GM12878 (cell line): Measurements from ENCODE around the gene PPOX. TPM values are rescaled to one million over a fixed set of nuclear protein-coding genes. Genes with fewer than 3 reads are reported as not detected.

ENCODE experiments used
- CBX5 ChIP-seq: sonication (generic); IDR thresholded peaks from 2 replicates; pipeline ENCODE4 v1.6.1; 2016; ENCODE audit warnings: low read depth, moderate library complexity, mild to moderate bottlenecking, inconsistent platforms
- FOXK2 ChIP-seq: fragments of 450-650 bp; IDR thresholded peaks from 2 replicates; pipeline ENCODE4 v1.6.1; 2017; ENCODE audit warnings: mild to moderate bottlenecking, moderate library complexity
- GABPA ChIP-seq: IDR thresholded peaks from 2 replicates; pipeline ENCODE4 v1.6.1; 2014; ENCODE audit warnings: antibody characterized with exemption, low read depth, mild to moderate bottlenecking, inconsistent platforms
- NR2C2 ChIP-seq: IDR thresholded peaks from 2 replicates; pipeline ENCODE4 v1.6.1; 2011; ENCODE audit warnings: borderline replicate concordance, low read depth; ENCODE audit not compliant: control insufficient read depth, insufficient read length
- PAX8 ChIP-seq: fragments of 450-650 bp; IDR thresholded peaks from 2 replicates; pipeline ENCODE4 v1.6.1; 2017; ENCODE audit warnings: mild to moderate bottlenecking, moderate library complexity
- PML ChIP-seq: IDR thresholded peaks from 2 replicates; pipeline ENCODE4 v1.6.1; 2012; ENCODE audit warnings: low read length, inconsistent platforms
- SIX5 ChIP-seq: IDR thresholded peaks from 2 replicates; pipeline ENCODE4 v1.6.1; 2011; ENCODE audit warnings: mild to moderate bottlenecking, low read depth, low read length, moderate library complexity; ENCODE audit not compliant: severe bottlenecking
- ZBTB4 ChIP-seq: fragments of 450-650 bp; formaldehyde crosslinking; IDR thresholded peaks from 2 replicates; pipeline ENCODE4 v1.4.0; 2022; ENCODE audit warnings: mild to moderate bottlenecking, moderate library complexity
- polyA plus RNA-seq, 11 experiments: library from polyadenylated mRNA; depleted of rRNA in 4 of 11; unstranded in 6 of 11; stranded (reverse) in 5 of 11; fragments of >200 nt; fragmentation: Nextera tagmentation in 4 of 11; fragmentation: Illumina TruSeq in 1 of 11; extraction: Ambion mirVana in 4 of 11; extraction: Trizol in 1 of 11; gene quantifications; 1 replicate in 1 of 11; 2 replicates in 10 of 11; pipeline versions ENCODE4 v1.2.1 to v1.2.3, GENCODE V29; 2011 to 2016; ENCODE audit warnings: inconsistent platforms in 2 of 11, missing spikeins in 2 of 11, low read depth in 1 of 11
- total RNA-seq, 4 experiments: library from RNA; depleted of rRNA in 3 of 4; stranded (reverse); fragments of >200 nt in 3 of 4; fragmentation: Illumina TruSeq in 1 of 4; extraction: Trizol in 1 of 4; gene quantifications; 2 replicates each; pipeline versions ENCODE4 v1.2.1 to v1.2.3, GENCODE V29; 2013 to 2021
- TF ChIP-seq, protein P1 (sequence below): fragments of 450-650 bp; IDR thresholded peaks from 2 replicates; pipeline ENCODE4 v1.6.1; 2016; ENCODE audit warnings: mild to moderate bottlenecking, moderate library complexity, borderline replicate concordance

PPOX gene
- total and polyA plus RNA-seq, 10 of the 15 experiments (the other 5 are each of a cell fraction or from before 2014, with no cell fraction given), result 8.9 to 31.5 (median 20.3) TPM

DNA sequence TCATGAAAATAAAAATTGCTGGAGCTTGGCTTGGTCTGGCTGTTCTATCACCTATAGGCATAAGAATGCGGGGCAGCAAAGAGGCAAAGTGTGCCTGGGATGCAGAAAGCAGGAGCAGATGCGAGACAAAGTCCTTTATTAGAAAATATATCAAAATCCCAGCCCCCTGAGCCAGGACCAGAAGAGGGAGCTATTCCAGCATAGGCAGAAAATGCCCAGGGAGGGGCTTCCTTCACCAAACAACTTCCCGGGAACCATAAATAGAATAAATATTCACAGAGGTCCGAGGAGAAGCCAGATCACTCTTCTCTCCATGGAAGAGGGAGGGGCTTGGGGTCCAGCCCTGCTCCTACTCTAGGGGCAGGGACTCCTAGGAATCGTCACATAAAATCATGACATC lies 5.0 kb downstream of the PPOX start (continued):
- TF ChIP-seq ZBTB4 (no peak), CBX5 (no peak), FOXK2 (no peak), PAX8 (no peak), SIX5 (no peak), NR2C2 (no peak), PML (no peak), GABPA (no peak)
- TF ChIP-seq, protein P1, sequence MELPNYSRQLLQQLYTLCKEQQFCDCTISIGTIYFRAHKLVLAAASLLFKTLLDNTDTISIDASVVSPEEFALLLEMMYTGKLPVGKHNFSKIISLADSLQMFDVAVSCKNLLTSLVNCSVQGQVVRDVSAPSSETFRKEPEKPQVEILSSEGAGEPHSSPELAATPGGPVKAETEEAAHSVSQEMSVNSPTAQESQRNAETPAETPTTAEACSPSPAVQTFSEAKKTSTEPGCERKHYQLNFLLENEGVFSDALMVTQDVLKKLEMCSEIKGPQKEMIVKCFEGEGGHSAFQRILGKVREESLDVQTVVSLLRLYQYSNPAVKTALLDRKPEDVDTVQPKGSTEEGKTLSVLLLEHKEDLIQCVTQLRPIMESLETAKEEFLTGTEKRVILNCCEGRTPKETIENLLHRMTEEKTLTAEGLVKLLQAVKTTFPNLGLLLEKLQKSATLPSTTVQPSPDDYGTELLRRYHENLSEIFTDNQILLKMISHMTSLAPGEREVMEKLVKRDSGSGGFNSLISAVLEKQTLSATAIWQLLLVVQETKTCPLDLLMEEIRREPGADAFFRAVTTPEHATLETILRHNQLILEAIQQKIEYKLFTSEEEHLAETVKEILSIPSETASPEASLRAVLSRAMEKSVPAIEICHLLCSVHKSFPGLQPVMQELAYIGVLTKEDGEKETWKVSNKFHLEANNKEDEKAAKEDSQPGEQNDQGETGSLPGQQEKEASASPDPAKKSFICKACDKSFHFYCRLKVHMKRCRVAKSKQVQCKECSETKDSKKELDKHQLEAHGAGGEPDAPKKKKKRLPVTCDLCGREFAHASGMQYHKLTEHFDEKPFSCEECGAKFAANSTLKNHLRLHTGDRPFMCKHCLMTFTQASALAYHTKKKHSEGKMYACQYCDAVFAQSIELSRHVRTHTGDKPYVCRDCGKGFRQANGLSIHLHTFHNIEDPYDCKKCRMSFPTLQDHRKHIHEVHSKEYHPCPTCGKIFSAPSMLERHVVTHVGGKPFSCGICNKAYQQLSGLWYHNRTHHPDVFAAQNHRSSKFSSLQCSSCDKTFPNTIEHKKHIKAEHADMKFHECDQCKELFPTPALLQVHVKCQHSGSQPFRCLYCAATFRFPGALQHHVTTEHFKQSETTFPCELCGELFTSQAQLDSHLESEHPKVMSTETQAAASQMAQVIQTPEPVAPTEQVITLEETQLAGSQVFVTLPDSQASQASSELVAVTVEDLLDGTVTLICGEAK, result no peak
